ENCODE data around the gene TRIM36. TPM values are rescaled to one million over a fixed set of nuclear protein-coding genes. Genes with fewer than 3 reads are reported as not detected.

The TRIM36 gene
- polyA plus RNA-seq, 2 of the 4 experiments (the other 2 are of a cell fraction): 0.28 to 1.2 TPM

GRCh38 chr5:115179394-115180164 lies 9.9 kb upstream of the TRIM36 start:
- no peak for FAIRE-seq
- Histone ChIP-seq H3K4me3 (peak overlapping the region; percentile 53), H3K9me3 (peaks cover 3% of the 10 kb centered on the region; the same call in 1 of the 3 replicates), H3K4me2 (peak overlapping the region; percentile 97), H3K4me1 (no peaks in the 10 kb centered on the region), H3K27ac (peak overlapping the region in 1 of 2 experiments; percentile 64; a peak in 3 of 6 replicates)
- peak; percentile 79 to 81 for ATAC-seq
- POLR2A ChIA-PET: no interaction called here
- peak in 1 of 2 experiments; percentile 25 for DNase-seq (ENCODE audit: low read depth in 1 of 2, low spot score in 1 of 2)
- 20% methylated on average over 27 of the region's 56 CpGs for WGBS (ENCODE audit: missing lambda C conversion rate)
- CTCF ChIA-PET: interaction anchor here (0.8 to 1.8 kb wide), 5 partner anchors 10 to 81 kb away, joined by 3 to 5 read pairs (median 3); partner anchors contain the start of gene TRIM36
- TF ChIP-seq MAX (IDR thresholded peaks at IDR 0.05): 0 out of 2 replicates have a peak, but pooled peaks have one; percentile 35
- TF ChIP-seq, protein P1, sequence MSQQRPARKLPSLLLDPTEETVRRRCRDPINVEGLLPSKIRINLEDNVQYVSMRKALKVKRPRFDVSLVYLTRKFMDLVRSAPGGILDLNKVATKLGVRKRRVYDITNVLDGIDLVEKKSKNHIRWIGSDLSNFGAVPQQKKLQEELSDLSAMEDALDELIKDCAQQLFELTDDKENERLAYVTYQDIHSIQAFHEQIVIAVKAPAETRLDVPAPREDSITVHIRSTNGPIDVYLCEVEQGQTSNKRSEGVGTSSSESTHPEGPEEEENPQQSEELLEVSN (IDR thresholded peaks at IDR 0.05; ENCODE audit: borderline replicate concordance, low read depth): no peak; the same call in none of the 2 replicates

DNA sequence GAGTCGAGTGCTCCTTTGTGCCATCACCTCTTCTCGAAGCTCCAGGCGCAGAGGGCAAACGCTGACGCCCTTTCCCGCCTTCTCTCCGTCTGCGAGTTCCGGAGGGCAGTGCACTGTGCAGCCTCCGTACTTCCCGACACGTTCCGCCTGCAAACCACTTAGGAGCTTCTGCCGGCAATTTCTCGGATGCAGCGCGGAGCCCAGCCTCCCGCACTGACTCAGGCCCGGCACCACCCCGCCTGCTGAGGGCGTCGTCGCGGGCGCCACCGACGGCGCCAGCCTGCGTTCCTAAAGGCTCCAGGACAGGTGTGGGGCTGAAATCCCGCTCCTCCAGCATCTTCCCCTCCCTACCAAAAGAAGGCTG lies 9.3 kb upstream of the TRIM36 start:
- DNase-seq (ENCODE audit: low read depth in 1 of 2, low spot score in 1 of 2) (no peak), FAIRE-seq (no peak), ATAC-seq (no peak)
- H3K4me2 ChIP-seq: peak overlapping the region; percentile 97
- peak overlapping the region; percentile 53; the same call in 2 of the 3 replicates for H3K4me3 ChIP-seq
- 91% methylated on average over 28 of the region's 30 CpGs for WGBS (ENCODE audit: missing lambda C conversion rate)
- TF ChIP-seq, protein P2, sequence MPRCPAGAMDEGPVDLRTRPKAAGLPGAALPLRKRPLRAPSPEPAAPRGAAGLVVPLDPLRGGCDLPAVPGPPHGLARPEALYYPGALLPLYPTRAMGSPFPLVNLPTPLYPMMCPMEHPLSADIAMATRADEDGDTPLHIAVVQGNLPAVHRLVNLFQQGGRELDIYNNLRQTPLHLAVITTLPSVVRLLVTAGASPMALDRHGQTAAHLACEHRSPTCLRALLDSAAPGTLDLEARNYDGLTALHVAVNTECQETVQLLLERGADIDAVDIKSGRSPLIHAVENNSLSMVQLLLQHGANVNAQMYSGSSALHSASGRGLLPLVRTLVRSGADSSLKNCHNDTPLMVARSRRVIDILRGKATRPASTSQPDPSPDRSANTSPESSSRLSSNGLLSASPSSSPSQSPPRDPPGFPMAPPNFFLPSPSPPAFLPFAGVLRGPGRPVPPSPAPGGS (IDR thresholded peaks at IDR 0.05): no peak
- TF ChIP-seq TFCP2L1 (CRISPR knock-in tag; IDR thresholded peaks at IDR 0.05) (no peak), FOSB (CRISPR knock-in tag; IDR thresholded peaks at IDR 0.05) (no peak), CHD2 (IDR thresholded peaks at IDR 0.05; ENCODE audit: low read length, partially characterized antibody) (no peak), RCOR1 (IDR thresholded peaks at IDR 0.05; ENCODE audit: low read depth, low read length) (no peak), HOXB13 (CRISPR knock-in tag; IDR thresholded peaks at IDR 0.05; ENCODE audit: low read depth) (no peak), ESRRA (IDR thresholded peaks at IDR 0.05; ENCODE audit: borderline replicate concordance, low read length) (no peak), MAX (IDR thresholded peaks at IDR 0.05) (no peak), CHD4 (IDR thresholded peaks at IDR 0.05; ENCODE audit: borderline replicate concordance) (no peak), EHMT2 (IDR thresholded peaks at IDR 0.05; ENCODE audit: low read depth) (no peak), NPAS2 (CRISPR knock-in tag; IDR thresholded peaks at IDR 0.05; ENCODE audit: borderline replicate concordance) (no peak), TP53 (CRISPR knock-in tag; IDR thresholded peaks at IDR 0.05) (no peak), KDM5A (IDR thresholded peaks at IDR 0.05) (no peak), GATA3 (IDR thresholded peaks at IDR 0.05; ENCODE audit: borderline replicate concordance) (no peak), EP300 (IDR thresholded peaks at IDR 0.05) (no peak), KDM1A (IDR thresholded peaks at IDR 0.05; ENCODE audit: low read depth) (no peak)
- TF ChIP-seq, protein P3, sequence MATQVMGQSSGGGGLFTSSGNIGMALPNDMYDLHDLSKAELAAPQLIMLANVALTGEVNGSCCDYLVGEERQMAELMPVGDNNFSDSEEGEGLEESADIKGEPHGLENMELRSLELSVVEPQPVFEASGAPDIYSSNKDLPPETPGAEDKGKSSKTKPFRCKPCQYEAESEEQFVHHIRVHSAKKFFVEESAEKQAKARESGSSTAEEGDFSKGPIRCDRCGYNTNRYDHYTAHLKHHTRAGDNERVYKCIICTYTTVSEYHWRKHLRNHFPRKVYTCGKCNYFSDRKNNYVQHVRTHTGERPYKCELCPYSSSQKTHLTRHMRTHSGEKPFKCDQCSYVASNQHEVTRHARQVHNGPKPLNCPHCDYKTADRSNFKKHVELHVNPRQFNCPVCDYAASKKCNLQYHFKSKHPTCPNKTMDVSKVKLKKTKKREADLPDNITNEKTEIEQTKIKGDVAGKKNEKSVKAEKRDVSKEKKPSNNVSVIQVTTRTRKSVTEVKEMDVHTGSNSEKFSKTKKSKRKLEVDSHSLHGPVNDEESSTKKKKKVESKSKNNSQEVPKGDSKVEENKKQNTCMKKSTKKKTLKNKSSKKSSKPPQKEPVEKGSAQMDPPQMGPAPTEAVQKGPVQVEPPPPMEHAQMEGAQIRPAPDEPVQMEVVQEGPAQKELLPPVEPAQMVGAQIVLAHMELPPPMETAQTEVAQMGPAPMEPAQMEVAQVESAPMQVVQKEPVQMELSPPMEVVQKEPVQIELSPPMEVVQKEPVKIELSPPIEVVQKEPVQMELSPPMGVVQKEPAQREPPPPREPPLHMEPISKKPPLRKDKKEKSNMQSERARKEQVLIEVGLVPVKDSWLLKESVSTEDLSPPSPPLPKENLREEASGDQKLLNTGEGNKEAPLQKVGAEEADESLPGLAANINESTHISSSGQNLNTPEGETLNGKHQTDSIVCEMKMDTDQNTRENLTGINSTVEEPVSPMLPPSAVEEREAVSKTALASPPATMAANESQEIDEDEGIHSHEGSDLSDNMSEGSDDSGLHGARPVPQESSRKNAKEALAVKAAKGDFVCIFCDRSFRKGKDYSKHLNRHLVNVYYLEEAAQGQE (IDR thresholded peaks at IDR 0.05): no peak
- H3K27ac ChIP-seq: no peak overlapping the region
- ChIA-PET POLR2A (no interaction called here), CTCF (interaction anchor here (0.8 to 1.3 kb wide), 3 partner anchors 9 to 42 kb away, joined by 3 to 4 read pairs (median 3); partner anchors contain the start of gene TRIM36)
- H3K9me3 ChIP-seq: no peaks in the 10 kb centered on the region
- no peaks in the 10 kb centered on the region for H3K4me1 ChIP-seq
